HEK293T (cell line): ENCODE results near the gene KRTAP9-6.

ENCODE experiments used
- CTBP1 ChIP-seq: fragments of 450-650 bp; IDR thresholded peaks from 2 replicates; pipeline ENCODE4 v1.6.1; 2016; ENCODE audit warnings: borderline replicate concordance
- L3MBTL2 ChIP-seq: fragments of 450-650 bp; conservative IDR thresholded peaks from 2 replicates; pipeline ENCODE4 v1.6.1; 2016; ENCODE audit warnings: mild to moderate bottlenecking
- SUZ12 ChIP-seq: fragments of 450-650 bp; IDR thresholded peaks from 2 replicates; pipeline ENCODE4 v1.6.1; 2016; ENCODE audit warnings: mild to moderate bottlenecking

DNA sequence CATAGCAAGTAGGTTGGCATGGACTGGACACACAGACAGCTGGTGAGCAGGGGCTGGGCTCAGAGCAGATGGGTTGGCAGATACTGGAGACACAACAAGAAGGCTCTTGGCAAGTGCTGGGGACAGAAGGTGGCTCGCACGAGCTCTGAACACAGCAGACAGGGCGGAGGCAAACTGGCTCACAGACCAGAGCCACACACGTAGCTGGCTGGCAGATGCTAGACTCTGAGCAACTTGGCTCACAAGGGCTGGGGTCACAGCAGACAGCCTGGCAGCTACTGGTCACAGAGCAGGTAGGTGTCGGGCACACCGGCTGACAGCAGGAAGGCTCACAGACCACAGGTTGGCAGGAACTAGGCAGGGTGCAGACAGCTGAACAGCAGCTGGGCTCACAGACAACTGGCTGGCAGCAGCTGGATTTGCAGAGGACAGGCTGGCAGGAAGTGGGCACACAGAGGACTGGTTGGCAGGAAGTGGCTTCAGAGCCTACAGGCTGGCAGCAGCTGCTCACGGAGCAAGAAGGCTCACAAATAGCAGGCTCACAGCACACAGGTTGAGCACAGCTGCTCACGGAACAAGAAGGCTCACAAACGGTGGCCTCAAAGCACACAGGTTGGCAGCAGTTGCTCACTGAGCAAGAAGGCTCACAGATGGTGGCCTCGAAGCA is 43.2 kb downstream of the KRTAP9-6 start:
- TF ChIP-seq CTBP1, result no peak
- TF ChIP-seq L3MBTL2, result no peak
- TF ChIP-seq SUZ12, result no peak
